ENCODE measurements around the gene SLC6A5.
"Not testable (repeated sequence)": the region's sequence is repeated elsewhere in the genome, so short reads cannot be mapped to it uniquely, and the experiment has no call there.

Gene SLC6A5

DNA sequence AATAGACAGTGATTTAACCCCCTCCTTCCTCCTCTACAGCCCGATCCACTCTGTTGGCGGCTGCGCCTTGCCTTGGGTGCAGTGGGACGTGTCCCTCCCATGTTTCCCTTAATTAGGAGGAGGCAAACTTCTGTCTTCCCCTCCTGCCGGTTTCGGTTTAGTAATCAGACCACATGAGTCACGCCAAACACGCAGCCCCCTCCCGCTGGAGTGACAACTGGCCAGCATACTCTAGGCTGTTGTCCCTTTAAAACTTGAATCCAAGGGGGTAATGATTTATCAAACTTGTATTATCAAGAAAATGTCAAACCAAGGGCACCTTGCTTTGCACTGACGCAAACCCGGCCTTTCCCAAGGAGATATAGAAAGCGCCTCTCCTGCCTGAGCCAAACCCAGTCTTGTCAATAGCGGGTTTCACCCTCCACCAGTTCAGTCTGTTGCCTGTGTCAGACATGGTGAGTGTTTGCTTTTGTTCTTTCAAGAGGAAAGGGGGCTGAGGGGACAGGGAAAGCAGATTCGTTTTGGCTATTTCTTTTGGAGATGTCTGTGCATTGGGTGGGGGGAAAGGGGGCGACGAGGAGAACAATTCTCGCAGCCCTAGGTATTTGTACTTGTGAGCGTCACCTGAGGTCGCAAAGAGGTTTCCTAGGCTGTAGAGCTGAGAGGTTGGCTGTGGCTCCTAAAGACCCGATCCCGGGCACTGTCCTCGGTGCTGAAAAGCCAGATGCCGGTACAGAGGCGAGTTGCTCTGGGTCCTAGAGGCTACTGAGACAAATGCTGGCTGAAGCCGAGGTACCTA, at the start of gene SLC6A5:
Gene SLC6A5, plus strand, starts transcription at position 388 of the 799 bp plus-strand sequence. Its CDS starts 65 bp downstream, at position 453.
- DNase-seq (ENCODE audit: low read depth): no peak

DNA sequence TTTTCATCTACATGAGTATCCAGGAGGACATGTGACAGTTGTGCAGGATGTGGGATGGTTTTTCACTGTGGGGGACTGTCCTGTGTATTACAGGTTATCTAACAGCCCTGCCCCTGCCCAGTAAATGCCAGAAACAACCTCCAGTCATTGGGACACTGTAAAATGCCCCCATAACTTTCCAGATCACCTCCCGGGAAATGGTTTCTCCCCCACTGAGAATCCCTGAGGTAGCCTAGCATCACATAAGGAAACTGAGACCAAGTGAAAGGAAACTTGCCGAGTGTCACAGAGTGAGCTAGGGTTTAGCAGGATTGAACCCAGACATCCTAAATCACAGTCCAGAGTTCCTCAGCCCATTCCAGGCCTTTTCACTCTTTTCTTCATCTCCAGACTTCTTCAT, 48.3 kb upstream of the SLC6A5 start:
- no peak for DNase-seq (ENCODE audit: low read depth)

DNA sequence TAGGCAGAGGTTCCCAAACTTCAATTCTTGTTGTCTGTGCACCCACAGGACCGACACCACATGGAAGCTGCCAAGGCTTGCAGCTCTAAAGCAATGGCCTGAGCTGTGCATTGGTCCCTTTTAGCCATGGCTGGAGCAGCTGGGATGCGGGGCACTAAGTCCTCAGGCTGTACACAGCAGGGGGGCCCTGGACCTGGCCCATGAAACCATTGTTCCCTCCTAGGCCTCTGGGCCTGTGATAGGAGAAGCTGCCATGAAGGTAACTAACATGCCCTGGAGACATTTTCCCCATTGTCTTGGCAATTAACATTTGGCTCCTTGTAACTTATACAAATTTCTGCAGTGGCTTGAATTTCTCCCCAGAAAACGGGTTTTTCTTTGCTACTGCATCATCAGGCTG, 43.6 kb upstream of the SLC6A5 start:
- no peak for DNase-seq (ENCODE audit: low read depth)

- DNase-seq (ENCODE audit: low read depth): not testable (repeated sequence)
Observed at GRCh38 chr11:20556396-20556795, 43.0 kb upstream of the SLC6A5 start.

- no peak for DNase-seq (ENCODE audit: low read depth)
Observed at GRCh38 chr11:20558741-20559140, 40.7 kb upstream of the SLC6A5 start.

GRCh38 chr11:20559523-20560300, 39.7 kb upstream of the SLC6A5 start:
- no peak for DNase-seq (ENCODE audit: low read depth)

DNA sequence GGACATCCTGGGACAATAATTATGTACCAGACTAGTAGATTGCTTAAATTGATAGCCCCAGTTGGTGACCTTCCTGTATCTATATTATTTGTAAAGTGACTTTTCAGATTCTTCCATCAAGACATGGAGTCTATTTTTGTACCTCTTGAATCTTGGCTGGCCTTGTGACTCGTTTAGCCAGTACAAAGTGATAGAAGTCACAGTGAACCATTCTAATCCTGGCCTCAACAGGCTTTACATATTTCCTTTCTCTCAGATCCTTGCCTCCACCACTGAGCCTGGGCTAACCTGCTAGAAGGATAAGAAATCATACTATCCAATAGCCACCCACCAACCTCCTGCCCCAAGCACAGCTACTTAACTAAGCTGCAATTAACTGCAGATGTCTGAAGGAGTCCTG, 37.5 kb upstream of the SLC6A5 start:
- no peak for DNase-seq (ENCODE audit: low read depth)

- DNase-seq (ENCODE audit: low read depth): no peak
Observed at GRCh38 chr11:20563866-20564265, 35.5 kb upstream of the SLC6A5 start.

DNA sequence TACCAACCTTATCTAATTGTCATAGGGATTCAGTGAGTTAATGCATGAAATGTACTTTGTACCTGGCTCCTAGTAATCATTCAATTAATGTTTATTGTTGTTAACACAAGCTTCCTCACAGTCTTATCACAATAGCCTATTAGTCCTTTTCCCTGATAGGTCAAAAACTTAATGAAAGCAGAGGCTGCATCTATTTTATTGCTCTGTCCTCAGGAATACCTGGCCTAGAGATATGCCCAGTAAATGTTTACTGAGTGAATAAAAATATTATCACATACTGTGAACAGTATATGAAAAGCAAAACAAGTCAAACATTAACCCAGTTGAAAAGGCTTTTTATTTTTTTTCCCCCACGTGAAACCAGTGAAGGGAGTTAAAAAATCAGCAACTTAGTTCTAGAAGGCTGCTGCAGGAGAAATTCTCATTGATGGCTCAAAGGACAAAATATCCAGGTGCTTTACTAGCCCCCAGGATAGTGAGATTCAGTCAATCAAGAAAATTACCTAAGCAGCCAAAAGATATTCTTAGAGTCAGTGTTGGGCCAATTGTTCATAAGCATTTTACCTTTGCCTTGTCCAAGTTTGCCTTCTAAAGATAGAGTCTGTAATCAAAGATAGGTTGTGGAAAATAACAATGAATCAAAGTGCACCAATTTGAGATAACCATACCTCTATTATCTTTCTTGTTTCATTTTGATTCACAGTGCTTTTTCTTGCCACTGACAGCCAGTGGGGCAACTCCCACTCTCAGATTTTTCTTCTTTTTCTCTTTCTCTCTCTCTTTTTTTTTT, 34.4 kb upstream of the SLC6A5 start:
- DNase-seq (ENCODE audit: low read depth): no peak

- not testable (repeated sequence) for DNase-seq (ENCODE audit: low read depth)
Observed at GRCh38 chr11:20566115-20566514, 33.3 kb upstream of the SLC6A5 start.

DNA sequence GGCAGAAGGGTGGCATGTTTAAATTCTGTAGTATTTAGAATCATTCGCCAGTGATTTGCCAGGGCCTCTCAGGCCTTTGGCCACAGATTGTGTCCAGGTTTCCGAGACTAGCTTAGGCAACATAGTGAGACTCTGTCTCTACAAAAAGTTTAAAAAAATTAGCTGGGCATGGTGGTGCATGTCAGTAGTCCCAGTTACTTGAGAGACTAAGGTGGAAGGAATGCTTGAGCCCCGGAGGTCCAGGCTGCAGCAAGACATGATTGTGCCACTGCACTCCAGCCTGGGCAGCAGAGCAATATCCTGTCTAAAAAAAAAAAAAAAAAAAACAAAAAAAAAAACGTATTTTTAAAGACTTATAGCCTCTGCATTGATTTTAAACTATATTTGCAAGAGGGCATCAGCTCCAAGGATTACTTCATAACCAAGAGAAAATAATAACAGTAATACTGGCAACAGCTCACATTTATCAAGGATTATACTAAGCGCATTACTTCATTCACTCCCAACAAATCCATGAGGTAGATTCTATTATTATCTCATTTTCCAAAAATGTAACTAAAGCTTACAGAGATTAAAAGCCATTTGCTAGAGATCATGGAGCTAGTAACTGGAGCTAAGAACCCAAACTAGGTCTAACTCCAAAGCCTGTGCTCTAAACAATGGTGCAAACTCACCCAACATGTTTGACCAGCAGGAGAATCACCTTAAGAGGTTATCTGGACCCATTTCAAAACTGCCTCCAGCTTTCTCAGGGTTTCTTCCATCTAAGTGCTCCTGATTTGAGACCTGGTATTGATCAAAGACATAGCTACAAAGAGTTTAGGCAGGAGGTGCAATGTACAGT, 32.6 kb upstream of the SLC6A5 start:
- no peak for DNase-seq (ENCODE audit: low read depth)

- DNase-seq (ENCODE audit: low read depth): not testable (repeated sequence)
Observed at GRCh38 chr11:20579725-20580124, 19.7 kb upstream of the SLC6A5 start.

GRCh38 chr11:20583201-20583600, 16.2 kb upstream of the SLC6A5 start:
- no peak for DNase-seq (ENCODE audit: low read depth)

DNA sequence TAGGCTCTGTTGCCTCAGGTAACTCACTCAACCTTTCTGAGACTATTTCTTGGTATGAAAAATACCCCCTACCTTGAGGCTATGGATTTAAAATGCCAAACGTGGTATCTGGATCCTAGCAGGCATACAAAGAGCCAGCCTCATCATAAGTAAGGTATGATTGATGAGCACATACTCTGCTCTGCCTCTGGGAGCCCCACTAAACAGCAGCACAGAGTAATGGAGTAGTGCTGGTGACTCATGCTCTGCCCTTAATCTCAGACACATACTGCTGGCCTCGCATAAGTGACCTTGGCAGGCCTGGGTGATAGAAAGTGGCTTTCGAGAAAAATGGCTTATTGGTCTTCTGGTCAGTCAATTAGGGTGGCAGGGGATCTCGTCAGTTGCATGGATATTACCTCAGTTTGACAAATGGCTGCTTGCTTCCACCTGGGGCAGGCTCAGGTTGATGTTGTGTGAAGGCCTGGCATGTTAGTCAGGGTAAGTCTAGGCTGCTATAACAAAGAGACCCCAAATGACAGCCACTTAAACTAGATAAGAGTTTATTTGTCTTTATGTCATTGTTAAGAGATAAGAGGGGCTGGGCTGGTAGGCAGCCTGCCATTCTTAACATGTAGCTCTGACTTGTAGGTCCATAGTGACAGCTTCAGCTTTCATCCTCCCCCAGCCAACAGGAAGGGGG, 15.2 kb upstream of the SLC6A5 start:
- no peak for DNase-seq (ENCODE audit: low read depth)

DNA sequence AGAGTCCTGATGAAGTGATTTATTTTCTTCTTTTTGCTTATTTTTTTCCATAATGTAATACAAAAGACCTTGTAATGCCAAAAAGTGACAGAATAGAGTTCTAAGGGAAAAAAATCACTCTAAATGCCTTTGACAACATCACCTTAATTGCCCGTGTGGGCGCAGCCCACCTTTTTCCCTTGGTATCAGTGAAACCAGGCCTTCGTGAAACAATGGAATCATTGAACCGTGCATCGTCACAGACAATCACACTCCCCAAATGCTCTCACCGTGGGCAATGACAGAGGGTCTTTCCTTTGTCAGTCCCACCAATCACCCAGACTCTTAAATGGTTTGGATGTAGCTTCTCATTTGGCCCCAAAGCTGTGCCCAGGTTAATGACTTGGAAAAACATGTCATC, 9.6 kb upstream of the SLC6A5 start:
- no peak for DNase-seq (ENCODE audit: low read depth)

- DNase-seq (ENCODE audit: low read depth): no peak
Observed at GRCh38 chr11:20590381-20590780, 9.0 kb upstream of the SLC6A5 start.

DNA sequence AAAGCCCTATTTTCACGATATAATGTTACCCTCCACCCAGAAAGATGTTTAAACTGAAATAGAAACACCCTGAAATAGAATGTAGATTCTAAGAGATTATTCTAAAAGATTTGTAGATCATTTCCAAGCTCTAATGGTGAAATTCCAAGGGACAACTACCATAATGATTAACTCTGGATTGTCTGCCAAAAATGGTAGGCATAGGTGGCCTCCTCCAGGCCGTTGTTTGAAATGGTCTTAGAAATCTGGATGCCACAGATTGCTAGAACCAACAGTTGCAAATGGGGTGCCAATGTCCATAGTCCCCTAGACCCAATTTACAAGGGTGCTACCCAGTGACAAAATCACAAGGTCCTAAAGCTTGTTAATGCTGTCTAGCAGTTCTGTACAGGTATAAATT, 6.7 kb upstream of the SLC6A5 start:
- no peak for DNase-seq (ENCODE audit: low read depth)

GRCh38 chr11:20594274-20595061, 4.9 kb upstream of the SLC6A5 start:
- no peak for DNase-seq (ENCODE audit: low read depth)

DNA sequence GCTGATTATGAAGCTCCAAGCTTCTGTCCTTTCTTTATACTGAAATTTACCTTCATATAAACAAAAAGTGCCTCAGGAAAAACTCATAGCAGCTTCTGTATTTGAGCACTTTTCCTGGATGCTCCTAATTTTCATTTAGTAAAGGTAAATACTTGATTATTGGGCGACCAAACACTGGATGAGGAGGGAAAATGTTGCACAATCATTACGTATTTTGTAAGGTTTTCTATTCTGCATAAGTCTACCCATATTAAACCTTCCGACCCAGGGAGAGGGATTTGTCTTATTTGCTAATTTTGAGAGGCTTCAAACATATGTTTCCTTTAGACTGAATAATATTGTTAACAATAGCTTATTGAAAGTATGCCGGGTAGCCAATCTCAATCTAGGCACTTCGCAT, 4.3 kb upstream of the SLC6A5 start:
- DNase-seq (ENCODE audit: low read depth): no peak

Data from non-pigmented ciliary epithelial cell (primary cell).